DND-41 (cell line): ENCODE data around the gene ZC3H12C.

ENCODE experiments used
- EZH2 ChIP-seq: IDR thresholded peaks from 3 replicates; pipeline ENCODE4 v1.6.1; 2012; ENCODE audit warnings: borderline replicate concordance, low read depth, mild to moderate bottlenecking, moderate library complexity, low read length, inconsistent platforms; ENCODE audit not compliant: severe bottlenecking
- TF ChIP-seq, protein P1 (sequence below): IDR thresholded peaks from 2 replicates; pipeline ENCODE4 v1.5.1; 2012; ENCODE audit warnings: borderline replicate concordance, low read length, moderate library complexity, mild to moderate bottlenecking; ENCODE audit not compliant: poor library complexity, severe bottlenecking; ENCODE audit errors: extremely low read depth

DNA sequence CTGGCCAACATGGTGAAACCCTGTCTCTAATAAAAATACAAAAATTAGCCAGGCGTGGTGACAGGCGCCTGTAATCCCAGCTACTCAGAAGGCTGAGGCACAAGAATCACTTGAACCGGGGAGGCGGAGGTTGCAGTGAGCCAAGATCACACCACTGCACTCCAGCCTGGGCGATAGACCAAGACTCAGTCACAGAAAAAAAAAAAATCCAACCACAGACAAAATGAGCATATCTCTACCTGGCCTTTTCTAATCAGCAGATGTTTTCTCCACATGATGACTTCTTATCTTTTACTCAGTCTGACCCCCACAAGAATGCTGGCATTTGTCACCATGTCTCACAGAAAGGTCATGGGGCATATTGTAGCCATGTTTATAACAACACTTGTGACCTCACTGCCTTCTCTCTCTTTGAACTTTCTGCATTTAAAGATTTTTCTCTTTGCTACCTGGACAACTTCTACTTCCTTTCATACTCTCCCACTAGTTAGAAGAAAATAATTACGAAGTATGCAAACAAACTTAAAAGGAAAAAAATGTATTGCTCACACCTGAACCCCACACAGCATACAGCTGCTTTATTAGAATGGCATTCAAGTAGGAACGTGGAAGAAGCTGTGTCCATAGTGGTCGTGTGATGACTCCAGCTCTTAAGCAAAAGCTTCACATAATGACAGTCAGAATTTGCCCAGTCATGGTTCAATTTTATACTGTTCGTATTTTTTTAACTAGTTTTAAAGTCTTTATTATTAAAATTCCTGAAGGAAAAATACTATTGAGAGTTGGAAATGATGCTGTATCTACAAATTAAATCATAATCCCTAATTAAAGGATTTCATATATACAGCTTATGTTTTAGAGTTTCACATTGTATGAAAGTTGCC lies 65.4 kb downstream of the ZC3H12C start:
- TF ChIP-seq, protein P1, sequence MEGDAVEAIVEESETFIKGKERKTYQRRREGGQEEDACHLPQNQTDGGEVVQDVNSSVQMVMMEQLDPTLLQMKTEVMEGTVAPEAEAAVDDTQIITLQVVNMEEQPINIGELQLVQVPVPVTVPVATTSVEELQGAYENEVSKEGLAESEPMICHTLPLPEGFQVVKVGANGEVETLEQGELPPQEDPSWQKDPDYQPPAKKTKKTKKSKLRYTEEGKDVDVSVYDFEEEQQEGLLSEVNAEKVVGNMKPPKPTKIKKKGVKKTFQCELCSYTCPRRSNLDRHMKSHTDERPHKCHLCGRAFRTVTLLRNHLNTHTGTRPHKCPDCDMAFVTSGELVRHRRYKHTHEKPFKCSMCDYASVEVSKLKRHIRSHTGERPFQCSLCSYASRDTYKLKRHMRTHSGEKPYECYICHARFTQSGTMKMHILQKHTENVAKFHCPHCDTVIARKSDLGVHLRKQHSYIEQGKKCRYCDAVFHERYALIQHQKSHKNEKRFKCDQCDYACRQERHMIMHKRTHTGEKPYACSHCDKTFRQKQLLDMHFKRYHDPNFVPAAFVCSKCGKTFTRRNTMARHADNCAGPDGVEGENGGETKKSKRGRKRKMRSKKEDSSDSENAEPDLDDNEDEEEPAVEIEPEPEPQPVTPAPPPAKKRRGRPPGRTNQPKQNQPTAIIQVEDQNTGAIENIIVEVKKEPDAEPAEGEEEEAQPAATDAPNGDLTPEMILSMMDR: no peak
- TF ChIP-seq EZH2: no peak
